Measurements from ENCODE around the gene MKNK2.

Gene MKNK2

DNA sequence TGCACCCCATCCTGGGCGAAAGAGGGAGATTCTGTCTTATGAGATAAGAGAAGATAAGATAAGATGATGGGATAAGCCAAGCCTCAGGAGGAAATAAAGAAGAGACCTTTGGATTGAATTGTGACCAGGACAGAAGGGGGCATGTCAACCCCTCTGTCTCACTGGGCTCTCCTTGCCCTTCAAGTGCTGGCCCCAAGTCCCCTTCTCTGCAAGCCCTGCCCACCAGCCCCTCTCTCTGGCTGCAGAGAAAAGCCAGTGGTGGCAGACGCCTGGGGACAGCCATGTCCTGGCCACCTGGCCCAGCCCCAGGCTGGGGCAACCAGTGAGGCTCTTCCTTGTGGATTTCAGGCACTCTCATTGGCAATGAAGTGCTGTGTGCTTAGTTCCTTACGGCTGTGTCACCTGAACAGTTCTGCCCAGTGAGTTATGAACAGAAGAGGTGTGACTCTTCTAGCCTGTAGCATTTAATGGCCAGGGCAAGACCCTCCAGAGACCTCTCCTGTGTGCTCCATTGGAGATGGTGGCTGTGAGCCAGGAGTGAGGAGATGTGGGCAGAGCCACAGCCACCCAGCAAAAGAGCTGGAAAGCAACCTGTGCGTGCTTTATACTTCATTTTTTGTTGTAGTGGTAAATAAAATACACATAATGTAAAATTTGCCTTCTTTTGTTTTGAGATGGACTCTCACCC lies 29.4 kb downstream of the MKNK2 start:
- DNase-seq = no peak

DNA sequence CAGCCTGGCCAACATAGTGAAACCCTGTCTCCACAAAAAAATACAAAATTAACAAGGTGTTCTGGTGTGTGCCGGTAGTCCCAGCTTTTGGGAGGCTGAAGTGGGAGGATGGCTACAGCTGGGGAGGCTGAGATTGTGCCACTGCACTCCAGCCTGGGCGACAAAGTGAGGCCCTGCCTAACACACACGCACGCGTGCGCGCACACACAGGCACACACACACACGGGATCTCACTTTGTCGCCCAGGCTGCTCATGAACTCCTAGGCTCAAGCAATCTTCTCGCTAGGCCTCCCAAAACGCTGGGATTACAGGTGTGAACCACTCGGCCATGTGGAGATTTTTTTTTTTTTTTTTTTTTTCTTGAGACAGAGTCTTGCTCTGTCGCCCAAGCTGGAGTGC lies 32.3 kb downstream of the MKNK2 start:
- no peak for DNase-seq

DNA sequence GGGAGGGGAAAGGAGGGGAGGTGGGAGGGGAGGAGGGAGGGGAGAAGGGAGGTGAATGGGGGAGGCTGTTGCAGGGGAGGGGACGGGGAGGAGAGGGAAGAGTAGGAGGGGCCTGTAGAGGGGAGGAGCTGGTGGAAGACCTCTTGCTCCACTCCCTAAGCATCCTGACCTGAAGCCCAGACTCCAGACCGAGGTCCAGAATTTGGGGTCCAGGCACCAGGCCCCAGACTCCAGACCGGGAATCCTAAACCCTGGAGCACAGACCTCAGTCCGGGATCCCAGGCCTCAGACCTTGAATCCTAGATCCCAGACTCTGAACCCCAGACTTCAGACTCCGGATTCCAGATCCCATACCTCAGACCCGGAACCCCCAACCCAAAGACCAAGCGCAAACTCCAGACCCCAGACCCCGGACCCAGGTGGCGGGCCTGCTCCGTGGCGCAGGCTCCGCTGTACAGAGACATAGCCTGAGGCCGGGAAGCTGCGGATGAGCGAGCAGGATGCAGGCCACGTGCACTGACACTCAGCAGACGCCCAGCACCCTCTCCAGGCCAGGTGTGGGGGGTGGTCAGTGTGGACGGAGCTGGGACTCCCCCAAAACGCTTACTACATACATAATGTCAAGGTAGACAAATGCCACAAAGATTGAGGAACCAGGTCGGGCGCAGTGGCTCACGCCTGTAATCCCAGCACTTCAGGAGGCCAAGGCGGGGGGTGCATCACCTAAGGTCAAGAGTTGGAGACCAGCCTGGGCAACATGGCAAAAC lies 34.8 kb downstream of the MKNK2 start:
- peak; percentile 34 to 45 for DNase-seq

DNA sequence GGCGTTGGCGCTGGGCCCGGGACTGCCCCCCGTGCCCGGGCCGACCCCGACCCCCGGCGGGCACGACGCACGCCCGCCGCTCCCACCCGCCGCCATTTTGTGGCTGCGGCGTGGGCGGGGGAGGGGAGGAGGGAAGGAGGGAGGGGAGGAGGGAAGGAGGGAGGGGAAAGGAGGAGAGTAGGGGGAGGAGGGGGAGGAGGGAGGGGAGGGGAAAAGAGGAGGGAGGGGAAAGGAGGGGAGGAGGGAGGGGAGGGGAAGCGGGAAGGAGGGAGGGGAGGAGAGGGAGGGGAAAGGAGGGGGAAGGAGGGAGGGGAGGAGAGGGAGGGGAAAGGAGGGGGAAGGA lies 35.5 kb downstream of the MKNK2 start, which contains the start of gene BTBD2:
TSS of gene BTBD2 (minus strand) at position 107 of the 343 bp plus-strand sequence. CDS start at position 96, 11 bp downstream.
- peak; percentile 45 to 46 for DNase-seq

DNA sequence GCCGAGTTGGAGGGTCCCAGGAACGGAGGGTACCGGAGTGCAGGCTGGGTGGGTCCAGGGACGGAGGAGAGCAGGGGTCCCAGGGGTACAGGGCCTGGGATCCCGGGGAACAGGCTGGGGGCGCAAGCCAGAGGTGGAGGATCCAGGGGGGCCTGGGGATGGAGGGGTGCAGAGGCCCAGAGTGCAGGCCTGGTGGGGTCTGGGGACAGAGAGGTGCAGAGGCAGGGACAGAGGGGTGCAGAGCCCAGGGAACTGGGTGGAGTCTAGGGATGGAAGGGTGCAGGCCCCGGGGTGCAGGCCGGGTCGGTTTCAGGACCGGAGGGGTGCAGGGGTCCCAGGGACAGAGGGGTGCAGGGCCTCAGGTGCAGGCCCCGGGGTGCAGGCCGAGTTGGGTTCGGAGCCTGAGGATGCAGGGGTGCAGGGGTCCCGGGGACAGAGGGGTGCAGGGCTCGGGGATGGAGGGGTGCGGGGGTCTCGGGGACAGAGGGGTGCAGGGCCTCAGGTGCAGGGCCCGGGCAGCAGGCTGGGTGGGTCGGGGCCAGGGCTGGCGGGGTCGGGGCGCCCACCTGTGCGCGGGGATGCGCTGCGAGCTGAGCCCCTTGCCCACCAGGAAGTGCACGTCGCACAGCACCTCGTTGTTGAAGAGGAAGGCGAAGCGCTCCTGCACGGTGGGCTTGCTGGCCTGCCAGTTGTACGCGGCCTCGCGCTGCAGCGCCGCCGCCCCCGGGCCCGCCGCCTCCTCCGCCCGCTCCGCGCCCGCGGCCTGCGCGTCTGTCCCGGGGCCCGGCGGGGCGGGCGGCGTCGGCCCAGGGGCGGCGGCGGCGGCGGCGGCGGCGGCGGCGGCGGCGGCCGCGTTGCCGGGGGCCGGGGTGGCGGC lies 36.1 kb downstream of the MKNK2 start:
- DNase-seq = peak in 1 of 2 donors; percentile 27

DNA sequence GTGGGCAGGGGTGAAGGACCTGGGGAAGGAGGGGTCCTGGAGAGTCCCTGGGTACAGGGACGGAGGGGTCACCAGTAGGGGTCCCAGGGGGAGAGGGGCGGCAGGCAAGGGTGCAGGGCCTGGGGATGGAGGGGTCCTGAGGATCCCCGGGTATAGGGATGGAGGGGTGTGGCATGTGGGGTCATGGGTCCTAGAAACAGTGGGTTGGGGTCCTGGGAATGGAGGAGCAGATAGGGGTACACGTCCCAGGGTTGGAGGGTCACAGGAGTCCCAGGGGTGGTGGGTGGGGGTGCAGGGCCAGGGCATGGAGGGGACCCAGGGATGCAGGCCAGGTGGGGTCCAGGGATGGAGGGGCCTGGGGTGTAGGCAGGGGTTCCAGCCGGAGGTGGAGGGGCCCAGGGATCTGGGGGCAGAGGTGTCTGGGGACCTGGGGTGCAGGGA lies 36.9 kb downstream of the MKNK2 start:
- no peak for DNase-seq

DNA sequence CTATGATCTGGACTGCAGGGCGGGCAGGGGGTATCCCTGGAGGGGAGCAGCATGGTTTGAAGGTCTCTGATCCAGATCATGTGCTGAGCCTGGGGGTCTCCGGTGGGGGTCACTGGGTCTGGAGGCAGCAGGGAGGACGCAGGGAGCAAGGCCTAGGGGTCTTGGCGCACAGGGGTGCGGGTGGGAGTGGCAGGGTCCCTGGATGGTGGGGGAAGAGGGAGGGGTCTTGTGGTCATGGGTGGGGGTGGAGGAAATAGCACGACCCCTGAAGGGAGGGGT lies 37.4 kb downstream of the MKNK2 start:
- no peak for DNase-seq

DNA sequence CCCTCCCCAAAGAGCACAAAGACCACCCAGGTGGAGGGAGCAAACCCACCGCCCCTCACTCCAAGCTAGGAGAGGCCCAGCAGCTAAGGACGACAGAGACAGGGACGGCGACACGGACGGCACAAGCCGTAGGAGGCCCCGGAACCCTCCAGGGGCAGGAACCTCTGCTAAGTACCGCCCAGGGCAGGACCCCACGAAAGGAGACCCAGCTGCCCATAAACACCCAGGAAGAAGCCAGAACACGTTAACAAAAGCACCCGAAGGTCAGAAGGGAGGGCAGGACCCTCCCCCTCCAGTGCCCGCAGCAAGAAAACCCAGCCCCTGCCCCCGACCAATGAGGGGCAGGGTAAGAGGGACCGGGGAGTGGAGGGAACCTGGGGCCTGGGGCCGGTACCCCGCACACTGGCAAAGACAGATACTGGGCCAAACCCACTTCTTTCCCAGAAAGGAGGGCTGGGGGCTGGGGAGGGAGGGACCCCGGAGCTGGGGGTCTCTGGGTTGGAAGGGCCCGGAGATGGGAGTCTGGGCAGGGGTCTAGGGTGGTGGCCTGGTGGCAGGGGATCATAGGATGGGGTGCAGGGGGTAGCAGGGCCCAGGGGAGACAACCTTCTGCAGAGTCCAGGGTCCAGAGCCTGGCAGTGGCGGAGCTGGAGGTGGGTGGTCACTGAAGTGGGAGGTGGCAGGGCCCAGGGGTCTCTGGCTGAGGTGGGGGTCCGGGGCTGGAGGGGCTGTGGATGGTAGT lies 37.9 kb downstream of the MKNK2 start:
- no peak for DNase-seq

DNA sequence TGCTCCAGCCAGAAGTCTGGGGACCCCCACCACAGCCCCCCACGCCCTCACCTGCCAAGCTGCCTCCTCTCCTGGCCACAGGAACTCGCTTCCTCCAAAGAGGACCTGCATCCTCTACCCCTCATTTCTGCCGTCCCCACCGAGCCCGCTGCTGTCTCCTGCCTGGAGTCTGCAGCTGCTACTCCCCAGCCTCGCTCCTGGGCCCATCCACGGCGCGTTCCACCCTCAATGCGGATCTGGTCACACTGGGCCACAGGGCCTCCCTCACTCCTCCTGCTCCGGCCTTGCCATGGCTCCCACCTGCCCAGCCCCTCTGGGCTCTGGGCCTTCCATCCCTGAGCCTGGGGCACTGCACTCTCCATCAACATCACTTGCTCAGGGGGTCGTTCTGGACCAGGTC lies 39.9 kb downstream of the MKNK2 start:
- DNase-seq = no peak

DNA sequence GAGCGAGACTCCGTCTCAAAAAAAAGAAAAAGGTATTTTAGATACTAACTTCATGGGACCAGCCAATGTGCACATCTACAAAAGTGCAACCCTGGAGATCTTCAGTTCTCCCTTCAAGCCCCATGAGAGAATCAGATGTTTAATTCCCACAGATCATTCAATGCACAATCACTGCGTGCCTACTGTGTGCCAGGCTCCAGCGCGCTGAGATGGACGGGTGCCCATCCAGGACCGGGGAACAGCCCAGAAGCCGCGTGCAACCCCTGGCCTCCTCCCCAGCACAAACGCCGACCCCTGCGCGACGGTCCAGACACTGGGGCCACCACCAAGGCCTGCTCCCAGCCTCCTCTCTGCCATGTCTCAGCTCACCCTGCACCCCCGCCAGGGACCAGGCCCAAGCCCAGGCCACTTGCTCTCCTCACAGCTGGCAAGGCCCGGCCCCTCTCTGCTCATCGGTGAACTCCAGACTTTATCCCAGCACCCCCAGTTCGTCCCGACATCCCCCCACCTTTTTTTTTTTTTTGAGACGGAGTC lies 40.8 kb downstream of the MKNK2 start:
- DNase-seq = no peak

DNA sequence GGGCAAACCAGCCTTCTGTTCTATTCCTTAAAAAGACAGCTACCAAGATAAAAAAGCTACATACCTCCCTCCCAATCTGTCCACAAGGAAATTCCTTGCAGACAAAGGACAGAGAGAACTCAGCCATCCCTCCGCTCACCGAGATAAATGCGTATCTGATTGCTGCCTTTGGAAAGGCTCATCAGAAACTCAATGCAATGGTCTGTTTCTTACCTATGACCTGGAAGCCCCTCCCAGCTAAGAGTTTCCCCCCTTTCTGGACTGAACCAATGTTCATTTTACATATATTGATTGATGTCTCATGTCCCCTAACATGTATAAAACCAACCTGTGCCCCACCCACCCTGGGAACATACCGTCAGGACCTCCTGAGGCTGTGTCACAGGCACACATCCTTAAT lies 47.2 kb downstream of the MKNK2 start:
- no peak for DNase-seq

DNA sequence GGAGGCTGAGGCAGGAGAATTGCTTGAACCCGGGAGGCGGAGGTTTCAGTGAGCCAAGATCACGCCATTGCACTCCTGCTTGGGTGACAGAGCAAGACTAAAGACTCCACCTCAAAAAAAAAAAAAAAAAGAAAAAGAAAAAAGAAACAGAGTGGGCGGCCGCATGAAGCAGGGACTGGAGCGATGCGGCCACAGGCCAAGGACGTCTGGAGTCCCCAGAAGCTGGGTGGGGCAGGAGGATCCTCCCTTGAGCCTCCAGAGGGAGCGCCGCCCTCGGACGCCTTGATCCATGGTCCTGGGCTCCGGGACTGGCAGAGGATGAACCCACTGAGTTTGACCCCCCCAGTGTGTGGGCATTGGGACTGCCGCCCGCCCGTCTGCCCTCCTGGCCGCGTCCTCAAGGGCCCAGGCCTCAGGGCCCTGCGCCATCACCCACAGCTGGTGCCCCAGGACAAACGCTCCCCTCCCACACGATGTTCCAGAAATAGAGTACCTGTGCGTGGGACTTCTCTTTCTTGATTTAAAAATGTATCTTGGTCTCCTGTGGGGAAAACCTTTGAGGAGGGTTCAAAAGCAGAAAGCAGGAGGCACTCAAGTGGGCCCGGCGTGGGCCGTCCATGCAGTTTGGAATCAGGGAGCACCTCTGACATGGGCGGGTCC lies 51.1 kb downstream of the MKNK2 start:
- no peak for DNase-seq

DNA sequence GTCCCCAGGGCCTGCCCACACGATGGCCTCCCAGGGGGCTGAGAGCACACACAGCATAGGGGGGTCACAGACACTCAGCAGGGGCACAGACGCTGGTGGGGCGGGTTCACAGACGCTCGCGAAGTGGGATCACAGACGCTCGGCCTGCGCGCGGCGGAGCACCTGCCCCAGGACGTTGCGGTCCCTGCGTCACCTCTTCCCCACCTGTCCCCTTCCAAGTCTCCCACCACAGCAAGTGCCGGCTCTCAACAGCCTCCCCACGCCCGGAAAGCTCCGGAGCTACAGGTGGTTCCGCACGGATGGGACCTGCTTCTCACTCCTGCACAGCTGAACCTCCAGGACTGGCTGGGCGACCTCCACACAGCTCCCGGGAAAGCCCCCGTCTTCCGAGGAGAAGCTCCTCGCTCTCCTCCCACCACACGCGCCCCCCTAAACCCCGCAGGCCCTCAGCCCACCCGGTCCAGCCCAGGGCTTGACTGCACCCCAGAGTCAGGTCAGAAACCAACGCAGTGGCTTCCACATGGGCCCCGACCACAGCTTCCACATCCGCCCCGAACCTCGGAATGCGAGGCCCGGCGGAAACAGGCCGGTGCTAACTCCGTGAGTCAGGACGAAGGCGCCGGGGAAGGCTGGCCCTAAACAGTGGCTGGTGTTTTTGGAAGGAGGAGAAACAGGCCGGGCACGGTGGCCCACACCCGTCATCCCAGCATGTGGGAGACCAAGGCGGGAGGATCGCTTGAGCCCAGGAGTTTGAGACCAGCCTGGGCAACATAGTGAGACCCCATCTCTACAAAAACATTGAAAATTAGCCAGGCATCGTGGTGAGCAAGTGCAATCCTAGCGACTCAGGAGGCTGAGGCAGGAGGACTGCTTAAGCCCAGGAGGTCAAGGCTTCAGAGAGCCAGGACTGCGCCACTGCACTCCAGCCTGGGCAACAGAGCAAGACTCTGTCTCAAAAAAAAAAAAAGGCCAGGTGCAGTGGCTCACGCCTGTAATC lies 52.0 kb downstream of the MKNK2 start:
- DNase-seq = no peak

DNA sequence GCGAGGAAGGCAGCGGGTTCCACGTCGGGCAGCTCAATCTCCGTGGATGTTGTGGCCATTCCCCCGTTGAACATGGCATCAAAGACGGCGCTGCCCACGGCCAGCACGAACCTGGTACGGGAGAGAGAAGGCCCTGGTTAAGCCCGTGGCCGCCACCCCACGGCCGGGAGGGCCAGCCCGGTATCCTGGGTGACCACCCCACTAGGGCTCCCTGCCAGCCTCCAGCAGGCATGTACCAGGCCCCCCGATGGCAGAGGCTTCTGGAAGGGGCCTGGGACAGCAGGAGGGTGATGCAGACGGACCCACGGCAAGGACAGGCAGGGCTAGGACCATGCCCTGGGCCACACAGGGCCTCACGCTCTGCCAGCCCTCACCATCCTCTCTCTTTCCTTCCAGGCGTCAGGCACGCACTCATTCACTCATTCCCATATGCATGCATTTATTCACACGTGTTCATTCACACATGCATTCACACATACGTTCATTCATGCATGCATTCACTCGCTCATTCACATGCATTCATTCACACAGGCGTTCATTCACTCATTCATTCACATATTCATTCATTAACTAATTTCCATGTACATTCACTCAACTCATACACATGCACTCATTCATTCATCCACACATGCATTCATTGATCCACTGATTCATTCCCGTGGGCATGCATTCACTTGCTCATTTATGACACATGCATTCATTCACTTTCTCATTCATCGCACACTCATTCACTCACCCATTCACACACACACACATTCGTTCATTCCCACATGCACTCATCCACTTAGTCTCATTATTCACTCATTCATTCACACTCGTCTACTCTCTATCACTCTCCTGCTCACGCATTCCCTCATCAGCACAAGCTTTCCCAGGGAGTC lies 53.5 kb downstream of the MKNK2 start:
- no peak for DNase-seq

DNA sequence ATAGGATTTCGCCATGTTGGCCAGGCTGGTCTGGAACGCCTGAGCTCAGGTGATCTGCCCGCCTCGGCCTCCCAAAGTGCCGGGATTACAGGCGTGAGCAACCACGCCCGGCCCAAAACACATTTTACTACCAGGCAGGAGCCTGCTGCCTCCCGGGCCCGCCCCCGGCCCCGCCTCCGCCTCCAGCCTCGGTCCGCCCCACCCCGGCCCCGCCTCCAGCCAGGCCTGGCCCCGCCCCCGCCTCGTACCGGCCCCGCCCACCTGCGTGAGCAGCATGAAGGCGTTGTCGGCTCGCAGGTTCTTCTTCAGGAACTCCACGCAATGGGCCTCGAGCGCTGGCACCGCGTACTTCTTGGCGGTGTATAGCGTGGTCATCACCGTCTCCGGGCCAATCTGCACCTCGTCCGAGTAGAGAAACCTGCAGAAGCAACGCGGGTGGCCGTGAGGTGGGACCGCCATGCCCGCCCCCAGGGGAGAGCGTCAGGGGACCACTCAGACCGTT lies 58.2 kb downstream of the MKNK2 start:
- DNase-seq = peak; percentile 23 to 36

DNA sequence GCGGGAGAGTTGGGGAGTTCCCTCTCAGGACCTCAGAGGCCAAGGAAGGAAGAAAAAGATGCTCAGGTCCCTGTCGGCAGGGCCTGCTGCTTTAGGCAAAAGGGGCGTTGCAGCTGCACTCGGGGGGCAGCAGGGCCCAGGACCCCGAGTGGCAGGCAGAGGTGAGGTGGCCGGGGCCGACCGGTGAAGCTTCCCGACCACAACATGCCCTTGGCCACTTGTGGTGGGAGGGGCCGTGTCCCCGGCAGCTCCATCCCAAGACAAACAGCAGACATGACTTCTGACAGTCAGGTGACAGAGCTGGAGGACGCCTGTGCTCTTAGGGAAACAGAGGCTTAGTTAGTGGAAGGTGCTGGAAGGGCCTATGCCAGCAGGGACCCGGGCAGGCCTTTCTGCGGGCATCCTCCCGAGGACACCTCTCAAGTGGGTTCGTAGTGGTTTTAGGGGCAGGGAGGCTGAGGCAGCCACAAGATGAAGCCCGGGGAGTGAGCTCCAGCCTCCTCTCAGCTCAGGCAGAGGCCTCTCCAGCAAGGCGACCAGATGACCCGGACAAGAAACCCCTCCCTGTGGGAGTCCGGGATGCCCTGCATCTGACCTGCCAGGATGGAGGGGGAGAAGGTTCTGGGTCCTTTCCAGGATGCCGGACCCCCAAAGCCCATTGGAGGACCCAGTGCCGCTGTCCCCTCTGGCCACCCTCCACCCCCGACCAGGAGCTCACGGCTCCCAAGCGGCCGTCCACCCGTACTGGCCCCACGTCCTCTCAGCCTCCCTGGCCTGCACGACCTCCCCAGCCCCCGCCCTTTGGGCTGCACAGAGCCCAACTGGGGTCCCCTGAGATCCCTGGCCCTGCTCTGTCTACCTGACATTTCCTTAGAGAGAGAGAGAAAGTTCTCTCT lies 59.8 kb downstream of the MKNK2 start:
- DNase-seq = no peak

DNA sequence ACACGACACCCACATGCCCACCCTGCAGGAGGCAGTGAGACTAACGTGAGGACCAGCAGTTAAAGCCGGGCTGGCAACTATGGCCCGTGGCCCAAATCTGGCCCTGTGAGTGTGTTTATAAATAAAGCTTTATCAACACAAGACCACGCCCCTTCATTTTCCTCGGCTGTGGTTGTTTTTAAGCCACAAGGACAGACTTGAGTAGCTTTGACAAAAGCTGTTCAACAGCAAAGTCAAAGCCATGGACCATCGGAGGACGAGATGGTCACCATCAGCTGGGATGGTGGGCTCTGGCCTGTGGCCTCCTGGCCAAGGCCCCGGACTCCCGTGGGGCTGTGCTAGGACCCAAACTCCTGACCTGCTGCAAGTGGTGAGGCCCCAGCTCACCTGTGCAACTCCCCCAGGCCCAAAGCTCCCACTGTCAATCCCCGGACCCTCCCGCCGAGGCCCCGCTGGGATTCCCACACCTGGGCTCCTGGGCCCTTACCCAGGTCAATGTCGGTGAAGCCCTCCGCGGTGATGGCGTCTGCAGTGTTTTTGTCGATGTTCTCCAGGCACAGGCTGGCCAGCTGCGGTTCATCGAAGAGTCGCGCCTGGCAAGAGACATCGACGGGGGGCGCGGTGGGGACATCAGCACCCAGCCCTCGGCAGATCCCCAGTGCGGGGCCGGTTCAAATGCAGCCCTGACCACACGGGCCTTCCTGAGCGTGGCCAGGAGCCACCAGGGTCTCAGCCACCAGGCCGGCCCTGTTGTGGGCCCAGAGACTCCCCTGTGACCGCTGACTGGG lies 60.6 kb downstream of the MKNK2 start:
- no peak for DNase-seq
